ENCODE measurements around the gene DLX6. TPM values are rescaled to one million over a fixed set of nuclear protein-coding genes. Genes with fewer than 3 reads are reported as not detected.

DLX6 gene
- total RNA-seq, 6 experiments from 2014 or later, result not detected

DNA sequence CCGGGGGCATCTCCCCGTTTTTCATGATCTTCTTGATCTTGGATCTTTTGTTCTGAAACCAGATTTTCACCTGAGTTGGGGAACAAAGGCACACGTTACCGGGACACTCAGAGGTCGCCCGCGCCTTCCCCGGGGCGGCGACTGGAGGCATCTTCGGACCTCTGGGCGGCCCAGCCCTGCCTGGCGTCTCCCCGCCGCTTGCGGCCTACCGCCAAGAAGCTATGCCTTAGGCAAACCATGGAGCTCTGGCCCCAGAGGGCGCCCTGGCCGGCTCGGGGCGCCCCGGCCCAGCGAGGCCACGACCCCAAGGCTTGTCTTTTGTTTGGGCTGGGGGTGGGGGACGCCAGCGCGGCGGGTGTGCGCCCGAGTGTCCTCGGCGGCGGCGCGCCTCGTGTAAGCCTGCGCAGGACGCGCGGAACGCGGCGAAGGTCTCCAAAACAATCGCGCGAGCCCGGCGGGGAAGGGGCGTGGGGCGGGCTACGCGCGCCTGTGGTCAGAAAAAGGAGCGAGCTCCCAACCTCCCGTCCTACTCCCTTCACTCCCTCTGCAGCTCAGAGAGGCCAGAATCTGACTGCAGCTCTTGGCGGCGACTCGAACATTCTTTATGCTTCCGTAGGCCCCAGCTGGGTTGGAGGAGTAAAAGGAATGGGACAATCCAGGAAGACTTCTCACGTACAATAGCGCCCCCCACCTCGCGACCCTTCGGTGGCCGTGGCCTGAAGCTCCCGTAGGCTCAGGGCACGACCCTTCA lies 15.8 kb downstream of the DLX6 start:
- Histone ChIP-seq H3K27ac (no peak overlapping the region), H3K27me3 (peaks cover 19 to 77% of the 10 kb centered on the region in 2 donors), H3K9me3 (no peaks in the 10 kb centered on the region), H3K4me1 (peaks cover 0 to 22% (median 0%) of the 10 kb centered on the region in 4 donors), H3K36me3 (no peaks in the 10 kb centered on the region), H3K4me3 (no peak overlapping the region)
- no peak for ATAC-seq
- TF ChIP-seq, protein P1, sequence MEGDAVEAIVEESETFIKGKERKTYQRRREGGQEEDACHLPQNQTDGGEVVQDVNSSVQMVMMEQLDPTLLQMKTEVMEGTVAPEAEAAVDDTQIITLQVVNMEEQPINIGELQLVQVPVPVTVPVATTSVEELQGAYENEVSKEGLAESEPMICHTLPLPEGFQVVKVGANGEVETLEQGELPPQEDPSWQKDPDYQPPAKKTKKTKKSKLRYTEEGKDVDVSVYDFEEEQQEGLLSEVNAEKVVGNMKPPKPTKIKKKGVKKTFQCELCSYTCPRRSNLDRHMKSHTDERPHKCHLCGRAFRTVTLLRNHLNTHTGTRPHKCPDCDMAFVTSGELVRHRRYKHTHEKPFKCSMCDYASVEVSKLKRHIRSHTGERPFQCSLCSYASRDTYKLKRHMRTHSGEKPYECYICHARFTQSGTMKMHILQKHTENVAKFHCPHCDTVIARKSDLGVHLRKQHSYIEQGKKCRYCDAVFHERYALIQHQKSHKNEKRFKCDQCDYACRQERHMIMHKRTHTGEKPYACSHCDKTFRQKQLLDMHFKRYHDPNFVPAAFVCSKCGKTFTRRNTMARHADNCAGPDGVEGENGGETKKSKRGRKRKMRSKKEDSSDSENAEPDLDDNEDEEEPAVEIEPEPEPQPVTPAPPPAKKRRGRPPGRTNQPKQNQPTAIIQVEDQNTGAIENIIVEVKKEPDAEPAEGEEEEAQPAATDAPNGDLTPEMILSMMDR (IDR thresholded peaks at IDR 0.05), result no peak
- TF ChIP-seq POLR2A (IDR thresholded peaks at IDR 0.05), result no peak
- intact Hi-C loops (cut with DNase I), result loop anchor here in 1 of 2 donors (10.0 kb wide), 1 partner anchor 946 kb away; no protein-coding TSS in a partner anchor
- DNase-seq, result no peak
- WGBS (ENCODE audit: insufficient coverage, low coverage, low lambda C conversion rate, missing lambda C conversion rate), result 5% methylated on average over 28 of the region's 67 CpGs

DNA sequence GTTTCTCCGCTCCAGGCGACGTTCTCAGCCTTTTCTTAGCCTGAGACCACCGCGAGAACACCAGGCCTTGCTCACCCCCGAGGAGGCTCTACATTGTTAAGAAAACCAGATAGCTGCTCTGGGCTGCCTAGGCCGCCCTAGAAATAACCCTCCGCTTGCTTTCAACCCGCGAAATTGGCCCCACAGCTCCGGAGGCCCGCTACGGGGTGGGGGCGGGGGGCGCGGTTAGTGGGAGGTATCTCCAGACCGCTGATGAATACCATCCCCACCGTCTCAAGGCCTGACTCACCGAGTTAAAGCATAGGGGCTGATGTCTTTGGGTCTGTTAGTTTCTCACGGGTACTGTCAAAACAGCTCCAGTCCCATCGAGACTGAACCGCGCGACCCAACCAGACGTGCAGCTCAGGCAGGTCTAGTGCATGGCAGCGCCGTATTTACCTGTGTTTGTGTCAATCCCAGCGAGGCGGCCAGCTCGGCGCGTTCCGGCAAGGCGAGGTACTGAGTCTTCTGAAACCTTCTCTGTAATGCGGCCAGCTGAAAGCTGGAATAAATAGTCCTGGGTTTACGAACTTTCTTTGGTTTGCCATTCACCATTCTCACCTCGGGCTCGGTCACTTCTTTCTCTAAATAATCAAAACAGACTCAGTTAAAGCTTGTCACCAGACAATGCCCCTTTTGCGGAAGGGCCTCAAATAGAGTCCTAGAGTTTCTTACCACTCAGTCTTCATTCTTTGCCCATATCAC lies 16.6 kb downstream of the DLX6 start:
- no peak for DNase-seq
- peaks cover 0 to 22% (median 0%) of the 10 kb centered on the region in 4 donors for H3K4me1 ChIP-seq
- peak; percentile 26 to 45 (median 34) for ATAC-seq

DNA sequence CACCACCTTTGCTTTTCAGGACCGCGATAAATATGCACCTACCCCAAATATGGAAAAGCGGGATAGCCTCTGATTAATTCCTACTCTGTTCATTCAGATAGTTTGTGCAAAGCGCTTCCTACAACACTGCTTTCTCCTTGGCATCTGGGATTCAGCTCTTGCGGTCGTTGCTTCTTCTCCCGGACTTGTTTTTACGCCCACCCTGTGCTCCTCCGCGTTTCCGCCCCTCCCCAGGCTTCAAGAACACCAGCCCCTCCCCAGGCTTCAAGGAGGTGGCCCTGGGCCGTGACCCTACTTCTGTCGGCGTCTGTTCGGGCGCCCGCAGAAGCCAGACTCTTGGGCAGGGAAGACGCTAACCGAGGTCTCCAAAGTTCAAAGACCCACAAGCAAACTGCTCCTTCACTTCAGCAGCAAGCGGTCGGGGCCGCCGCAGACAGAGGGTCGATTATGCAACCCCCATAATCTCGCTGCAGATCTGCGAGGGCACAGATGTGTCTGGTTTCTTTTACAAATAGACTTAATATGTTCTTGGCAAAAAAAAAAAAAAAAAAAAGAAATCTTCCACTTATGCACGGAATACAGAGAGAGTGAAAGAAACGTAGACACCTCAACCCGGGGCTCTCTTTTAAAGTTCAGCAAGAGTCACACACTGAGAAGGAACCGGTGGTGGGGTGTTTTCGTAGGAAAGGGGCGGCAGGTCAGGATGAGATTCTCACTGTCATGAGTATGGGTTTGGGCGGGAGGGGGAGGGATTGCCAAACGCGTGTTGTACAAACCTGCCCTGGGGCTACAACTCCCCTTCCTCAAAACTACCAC lies 17.3 kb downstream of the DLX6 start:
- no peak overlapping the region for H3K4me3 ChIP-seq
- no peak overlapping the region for H3K27ac ChIP-seq
- H3K27me3 ChIP-seq, result peaks cover 11 to 62% of the 10 kb centered on the region in 2 donors
- TF ChIP-seq, protein P1 (IDR thresholded peaks at IDR 0.05), result no peak
- TF ChIP-seq POLR2A (IDR thresholded peaks at IDR 0.05), result no peak
- no peaks in the 10 kb centered on the region for H3K9me3 ChIP-seq
- ATAC-seq, result no peak
- DNase-seq, result no peak
- H3K36me3 ChIP-seq, result no peaks in the 10 kb centered on the region
- peaks cover 0 to 26% (median 0%) of the 10 kb centered on the region in 4 donors for H3K4me1 ChIP-seq
- intact Hi-C loops (cut with DNase I), result loop anchor here in 1 of 2 donors (10.0 kb wide), 1 partner anchor 948 kb away; no protein-coding TSS in a partner anchor
- 7% methylated on average over 25 of the region's 35 CpGs for WGBS (ENCODE audit: insufficient coverage, low coverage, low lambda C conversion rate, missing lambda C conversion rate)

More for the DNA sequence above, 16.6 kb downstream of the DLX6 start:
- no peaks in the 10 kb centered on the region for H3K9me3 ChIP-seq
- no peak for TF ChIP-seq POLR2A (IDR thresholded peaks at IDR 0.05)
- TF ChIP-seq, protein P1 (IDR thresholded peaks at IDR 0.05), result no peak
- no peak overlapping the region for H3K27ac ChIP-seq
- 11% methylated on average over 15 of the region's 39 CpGs for WGBS (ENCODE audit: insufficient coverage, low coverage, low lambda C conversion rate, missing lambda C conversion rate)
- intact Hi-C loops (cut with DNase I), result loop anchor here in 1 of 2 donors (10.0 kb wide), 1 partner anchor 947 kb away; no protein-coding TSS in a partner anchor
- peaks cover 18 to 69% of the 10 kb centered on the region in 2 donors for H3K27me3 ChIP-seq
- no peaks in the 10 kb centered on the region for H3K36me3 ChIP-seq
- H3K4me3 ChIP-seq, result no peak overlapping the region

Data from right lobe of liver (tissue), 6 donors.